GM06990 (cell line): Measurements from ENCODE around the gene HLA-DMB.
A peak's percentile ranks its signal among the peaks of the same experiment; 100 is the strongest.

Source experiments
- DNase-seq: peaks from one replicate; pipeline ENCODE4 v3.0.0-alpha.2; 2011; ENCODE audit not compliant: insufficient read length; ENCODE audit errors: extremely low read depth
- H3K27me3 ChIP-seq: replicated peaks from 2 replicates; pipeline ENCODE4 v1.6.0; 2011; ENCODE audit warnings: low read length; ENCODE audit not compliant: control insufficient read depth, insufficient read depth
- H3K36me3 ChIP-seq: 2 replicates; pipeline ENCODE4 v1.5.1; 2011; ENCODE audit warnings: low read length; ENCODE audit not compliant: control insufficient read depth, insufficient read depth
- H3K4me3 ChIP-seq: replicated peaks from 2 replicates; pipeline ENCODE4 v1.5.1; 2011; ENCODE audit warnings: low read depth, mild to moderate bottlenecking, control low read depth, low read length
- CTCF ChIP-seq: IDR thresholded peaks from 2 replicates; pipeline ENCODE4 v1.5.1; 2011; ENCODE audit warnings: low read length, control low read depth, mild to moderate bottlenecking, inconsistent platforms; ENCODE audit not compliant: insufficient read depth, poor library complexity, severe bottlenecking

HLA-DMB gene

GRCh38 chr6:32973144-32974015 lies 32.6 kb upstream of the HLA-DMB start:
- H3K36me3 ChIP-seq, result peaks cover 49% of the 10 kb centered on the region
- H3K27me3 ChIP-seq, result no peaks in the 10 kb centered on the region
- no peak for TF ChIP-seq CTCF
- peak overlapping the region; percentile 98 for H3K4me3 ChIP-seq
- no peak for DNase-seq

- H3K36me3 ChIP-seq, result peaks cover 41% of the 10 kb centered on the region
- H3K4me3 ChIP-seq, result peak overlapping the region; percentile 98
Observed at GRCh38 chr6:32972353-32973143, 31.7 kb upstream of the HLA-DMB start.

GRCh38 chr6:32971581-32972352 lies 30.9 kb upstream of the HLA-DMB start:
- H3K36me3 ChIP-seq, result peaks cover 35% of the 10 kb centered on the region
- TF ChIP-seq CTCF, result no peak

More at GRCh38 chr6:32972353-32973143, 31.7 kb upstream of the HLA-DMB start:
- H3K27me3 ChIP-seq, result no peaks in the 10 kb centered on the region
- no peak for TF ChIP-seq CTCF
- DNase-seq, result no peak

GRCh38 chr6:32971242-32971580 lies 30.4 kb upstream of the HLA-DMB start:
- no peak for DNase-seq
- Histone ChIP-seq H3K36me3 (peaks cover 29% of the 10 kb centered on the region), H3K4me3 (peak overlapping the region; percentile 92), H3K27me3 (no peaks in the 10 kb centered on the region)
- TF ChIP-seq CTCF, result no peak

More at GRCh38 chr6:32971581-32972352, 30.9 kb upstream of the HLA-DMB start:
- Histone ChIP-seq H3K4me3 (peak overlapping the region; percentile 98), H3K27me3 (no peaks in the 10 kb centered on the region)
- DNase-seq, result peak; percentile 100

GRCh38 chr6:32970413-32971241 lies 29.8 kb upstream of the HLA-DMB start:
- H3K27me3 ChIP-seq, result no peaks in the 10 kb centered on the region
- H3K36me3 ChIP-seq, result peaks cover 23% of the 10 kb centered on the region
- TF ChIP-seq CTCF, result no peak
- peak; percentile 87 for DNase-seq
- peak overlapping the region; percentile 92 for H3K4me3 ChIP-seq
